Measurements from ENCODE around the gene LIM2. TPM values are rescaled to one million over a fixed set of nuclear protein-coding genes. Genes with fewer than 3 reads are reported as not detected.
"Not testable (repeated sequence)": the region's sequence is repeated elsewhere in the genome, so short reads cannot be mapped to it uniquely, and the experiment has no call there.

The LIM2 gene
- total and polyA plus RNA-seq, 2 experiments from 2014 or later, result not detected

GRCh38 chr19:51421229-51422052 is 33.7 kb upstream of the LIM2 start:
- Histone ChIP-seq H3K4me3 (no peak overlapping the region), H3K9me2 (replicated peaks; ENCODE audit: insufficient read depth) (no peaks in the 10 kb centered on the region), H3K4me1 (ENCODE audit: insufficient read depth) (no peaks in the 10 kb centered on the region), H3K27ac (no peak overlapping the region), H3K4me2 (no peak overlapping the region), H4K20me1 (ENCODE audit: insufficient read depth, poor library complexity, severe bottlenecking) (no peaks in the 10 kb centered on the region), H3K9me3 (ENCODE audit: low read depth) (no peaks in the 10 kb centered on the region), H3K27me3 (no peaks in the 10 kb centered on the region), H2AFZ (no peak overlapping the region), H3K79me2 (no peaks in the 10 kb centered on the region), H3K36me3 (replicated peaks; ENCODE audit: insufficient read depth, low read depth) (no peaks in the 10 kb centered on the region)
- WGBS (ENCODE audit: low lambda C conversion rate, missing lambda C conversion rate), result 35% methylated on average over 22 of the region's 39 CpGs
- TF ChIP-seq EZH2phosphoT487 (IDR thresholded peaks at IDR 0.05; ENCODE audit: low read depth, severe bottlenecking, unreplicated experiment), result no peak
- TF ChIP-seq EZH2 (IDR thresholded peaks at IDR 0.05; ENCODE audit: borderline replicate concordance), result no peak
- TF ChIP-seq CTCF (IDR thresholded peaks at IDR 0.05; ENCODE audit: poor library complexity), result no peak
- DNase-seq (ENCODE audit: low spot score), result no peak

GRCh38 chr19:51420511-51420910 is 32.7 kb upstream of the LIM2 start:
- H3K9me2 ChIP-seq (replicated peaks; ENCODE audit: insufficient read depth); H3K27me3 ChIP-seq; H4K20me1 ChIP-seq (ENCODE audit: insufficient read depth, poor library complexity, severe bottlenecking); H2AFZ ChIP-seq; DNase-seq (ENCODE audit: low spot score); H3K27ac ChIP-seq; H3K4me3 ChIP-seq; H3K36me3 ChIP-seq (replicated peaks; ENCODE audit: insufficient read depth, low read depth); H3K4me2 ChIP-seq; H3K9me3 ChIP-seq (ENCODE audit: low read depth); H3K79me2 ChIP-seq; H3K4me1 ChIP-seq (ENCODE audit: insufficient read depth): not testable (repeated sequence)
- 89% methylated on average over 11 of the region's 11 CpGs for WGBS (ENCODE audit: low lambda C conversion rate, missing lambda C conversion rate)

- no peak for DNase-seq (ENCODE audit: low spot score)
Measured at GRCh38 chr19:51418707-51419106, 30.9 kb upstream of the LIM2 start.

More at GRCh38 chr19:51418707-51419106, 30.9 kb upstream of the LIM2 start:
- 83% methylated on average over 2 of the region's 2 CpGs for WGBS (ENCODE audit: low lambda C conversion rate, missing lambda C conversion rate)
- TF ChIP-seq EZH2 (IDR thresholded peaks at IDR 0.05; ENCODE audit: borderline replicate concordance) (no peak), EZH2phosphoT487 (IDR thresholded peaks at IDR 0.05; ENCODE audit: low read depth, severe bottlenecking, unreplicated experiment) (no peak), CTCF (IDR thresholded peaks at IDR 0.05; ENCODE audit: poor library complexity) (no peak)
- Histone ChIP-seq H3K4me3 (no peak overlapping the region), H2AFZ (no peak overlapping the region), H3K36me3 (replicated peaks; ENCODE audit: insufficient read depth, low read depth) (no peaks in the 10 kb centered on the region), H3K9me3 (ENCODE audit: low read depth) (no peaks in the 10 kb centered on the region), H3K4me1 (ENCODE audit: insufficient read depth) (no peaks in the 10 kb centered on the region), H3K79me2 (no peaks in the 10 kb centered on the region), H3K27me3 (no peaks in the 10 kb centered on the region), H4K20me1 (ENCODE audit: insufficient read depth, poor library complexity, severe bottlenecking) (no peaks in the 10 kb centered on the region), H3K9me2 (replicated peaks; ENCODE audit: insufficient read depth) (no peaks in the 10 kb centered on the region), H3K4me2 (no peak overlapping the region), H3K27ac (no peak overlapping the region)
